ENCODE data around the gene GRIFIN. TPM values are rescaled to one million over a fixed set of nuclear protein-coding genes. Genes with fewer than 3 reads are reported as not detected.

The GRIFIN gene
- total and polyA plus RNA-seq, 7 experiments from 2014 or later: not detected

- ATAC-seq (peak; percentile 64), DNase-seq (peak in 8 of 9 donors; percentile 50 to 73 (median 68))
- Histone ChIP-seq H3K27ac (ENCODE audit: low read depth, low read length) (peak overlapping the region; percentile 87), H3K27me3 (ENCODE audit: control insufficient read depth in 2 of 2, insufficient read depth in 2 of 2, low read length in 2 of 2) (no peaks in the 10 kb centered on the region), H3K9me3 (ENCODE audit: control insufficient read depth in 2 of 3, low read length in 3 of 3) (no peaks in the 10 kb centered on the region), H3K36me3 (ENCODE audit: control insufficient read depth in 2 of 3, insufficient read depth in 3 of 3, low read length in 3 of 3) (no peaks in the 10 kb centered on the region), H3K4me3 (ENCODE audit: low read length) (peak overlapping the region; percentile 63), H3K4me1 (ENCODE audit: control insufficient read depth in 2 of 2, insufficient read depth in 2 of 2, low read length in 2 of 2) (peaks cover 58 to 66% of the 10 kb centered on the region in 2 donors)
- intact Hi-C loops (cut with micrococcal nuclease): loop anchor here (1.0 kb wide), 2 partner anchors 8 to 120 kb away; partner anchors contain the start of genes LFNG (in 2 of the 2) and TTYH3 (in 1 of the 2)
- CTCF ChIA-PET: interaction anchor here (0.6 to 1.6 kb wide), 4 partner anchors 10 to 102 kb away, joined by 3 to 5 read pairs (median 3); no protein-coding TSS in a partner anchor
- peak overlapping the region in 9 of 10 donors; percentile 73 to 86 (median 84) for H3K4me3 Mint-ChIP-seq
- POLR2A ChIA-PET: interaction anchor here (0.7 to 9.2 kb wide), 11 partner anchors 9 to 199 kb away, joined by 3 to 401 read pairs (median 4); partner anchors contain the start of genes BRAT1, EIF3B, IQCE and LFNG
- no peaks in the 10 kb centered on the region for H3K36me3 Mint-ChIP-seq
- peaks cover 36 to 63% (median 47%) of the 10 kb centered on the region in 7 donors for H3K4me1 Mint-ChIP-seq
- H3K27ac Mint-ChIP-seq: peak overlapping the region in 7 of 9 donors; percentile 87 to 99 (median 97)
- H3K9me3 Mint-ChIP-seq: peaks cover 0 to 1% (median 0%) of the 10 kb centered on the region in 11 donors
- H3K27me3 Mint-ChIP-seq: no peaks in the 10 kb centered on the region
Observed at GRCh38 chr7:2510909-2511768, 34.9 kb upstream of the GRIFIN start.

DNA sequence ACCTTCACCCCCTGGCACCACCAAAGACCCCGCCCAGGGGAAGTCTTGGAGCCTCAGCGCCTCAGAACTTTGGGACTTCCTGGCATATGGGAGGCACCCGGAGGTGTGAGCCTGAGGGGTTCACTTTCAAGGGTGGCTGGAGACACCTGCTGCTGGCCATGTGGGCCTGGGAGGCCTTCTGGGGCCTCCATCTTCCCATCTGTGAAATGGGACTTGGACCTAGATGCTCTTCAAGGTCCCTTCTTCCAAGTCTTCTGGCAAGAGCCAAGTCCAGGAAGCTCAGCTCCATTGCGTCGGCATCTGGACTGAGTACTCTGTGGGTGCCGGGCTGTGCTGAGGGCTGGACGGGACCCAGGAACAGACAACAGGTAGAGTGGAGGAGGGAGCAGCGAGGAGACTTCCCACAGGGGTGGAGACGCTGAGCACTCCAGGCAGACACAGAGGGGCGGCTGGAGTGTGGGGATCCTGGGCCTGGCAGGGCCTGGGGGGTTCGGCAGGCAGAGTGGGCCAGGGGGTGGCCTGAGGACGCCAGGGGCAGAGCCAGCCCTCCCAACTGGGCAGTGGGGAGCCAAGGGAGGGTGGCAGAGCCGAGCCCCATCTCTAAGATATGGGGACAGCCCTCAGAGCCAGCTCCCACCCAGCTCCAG, 34.1 kb upstream of the GRIFIN start:
- peak overlapping the region in 9 of 10 donors; percentile 55 to 86 (median 84) for H3K4me3 Mint-ChIP-seq
- peaks cover 36 to 63% (median 47%) of the 10 kb centered on the region in 7 donors for H3K4me1 Mint-ChIP-seq
- POLR2A ChIA-PET: interaction anchor here (0.7 to 9.2 kb wide), 7 partner anchors 12 to 200 kb away, joined by 3 to 401 read pairs (median 5); partner anchors contain the start of genes BRAT1, EIF3B, LFNG and TTYH3
- no peaks in the 10 kb centered on the region for H3K27me3 Mint-ChIP-seq
- no peaks in the 10 kb centered on the region for H3K36me3 Mint-ChIP-seq
- H3K36me3 ChIP-seq (ENCODE audit: control insufficient read depth in 2 of 3, insufficient read depth in 3 of 3, low read length in 3 of 3): no peaks in the 10 kb centered on the region
- DNase-seq (no peak), ATAC-seq (no peak)
- H3K4me3 ChIP-seq (ENCODE audit: low read length): peak overlapping the region; percentile 63
- H3K4me1 ChIP-seq (ENCODE audit: control insufficient read depth in 2 of 2, insufficient read depth in 2 of 2, low read length in 2 of 2): peaks cover 58 to 66% of the 10 kb centered on the region in 2 donors
- peak overlapping the region; percentile 87 for H3K27ac ChIP-seq (ENCODE audit: low read depth, low read length)
- no peaks in the 10 kb centered on the region for H3K9me3 ChIP-seq (ENCODE audit: control insufficient read depth in 2 of 3, low read length in 3 of 3)
- CTCF ChIA-PET: interaction anchor here (0.8 to 1.6 kb wide), 3 partner anchors 11 to 32 kb away, joined by 3 to 5 read pairs (median 4); no protein-coding TSS in a partner anchor
- H3K27ac Mint-ChIP-seq: peak overlapping the region in 7 of 9 donors; percentile 78 to 99 (median 97)
- peaks cover 0 to 1% (median 0%) of the 10 kb centered on the region in 11 donors for H3K9me3 Mint-ChIP-seq
- no peaks in the 10 kb centered on the region for H3K27me3 ChIP-seq (ENCODE audit: control insufficient read depth in 2 of 2, insufficient read depth in 2 of 2, low read length in 2 of 2)
- intact Hi-C loops (cut with micrococcal nuclease): no loop called here

GRCh38 chr7:2509298-2509906, 33.2 kb upstream of the GRIFIN start:
- Mint-ChIP-seq H3K9me3 (peaks cover 0 to 1% (median 0%) of the 10 kb centered on the region in 11 donors), H3K27ac (peak overlapping the region in 7 of 9 donors; percentile 86 to 99 (median 97)), H3K27me3 (no peaks in the 10 kb centered on the region), H3K36me3 (no peaks in the 10 kb centered on the region), H3K4me1 (peaks cover 36 to 63% (median 47%) of the 10 kb centered on the region in 7 donors), H3K4me3 (peak overlapping the region in 9 of 10 donors; percentile 69 to 88 (median 84))
- DNase-seq (no peak), ATAC-seq (no peak)
- Histone ChIP-seq H3K27ac (ENCODE audit: low read depth, low read length) (peak overlapping the region; percentile 87), H3K27me3 (ENCODE audit: control insufficient read depth in 2 of 2, insufficient read depth in 2 of 2, low read length in 2 of 2) (no peaks in the 10 kb centered on the region), H3K4me3 (ENCODE audit: low read length) (peak overlapping the region; percentile 61), H3K4me1 (ENCODE audit: control insufficient read depth in 2 of 2, insufficient read depth in 2 of 2, low read length in 2 of 2) (peaks cover 58 to 66% of the 10 kb centered on the region in 2 donors), H3K36me3 (ENCODE audit: control insufficient read depth in 2 of 3, insufficient read depth in 3 of 3, low read length in 3 of 3) (no peaks in the 10 kb centered on the region), H3K9me3 (ENCODE audit: control insufficient read depth in 2 of 3, low read length in 3 of 3) (no peaks in the 10 kb centered on the region)
- intact Hi-C loops (cut with micrococcal nuclease): loop anchor here (1.0 to 5.0 kb wide), 4 partner anchors 13 to 107 kb away; partner anchors contain the start of genes BRAT1 (in 1 of the 2) and CHST12 (in 1 of the 2)
- ChIA-PET POLR2A (interaction anchor here (1.0 to 9.2 kb wide), 10 partner anchors 11 to 201 kb away, joined by 3 to 401 read pairs (median 4); partner anchors contain the start of genes BRAT1, EIF3B and LFNG), CTCF (interaction anchor here (0.8 to 1.1 kb wide), 2 partner anchors 14 to 19 kb away, joined by 3 to 4 read pairs; no protein-coding TSS in a partner anchor)

DNA sequence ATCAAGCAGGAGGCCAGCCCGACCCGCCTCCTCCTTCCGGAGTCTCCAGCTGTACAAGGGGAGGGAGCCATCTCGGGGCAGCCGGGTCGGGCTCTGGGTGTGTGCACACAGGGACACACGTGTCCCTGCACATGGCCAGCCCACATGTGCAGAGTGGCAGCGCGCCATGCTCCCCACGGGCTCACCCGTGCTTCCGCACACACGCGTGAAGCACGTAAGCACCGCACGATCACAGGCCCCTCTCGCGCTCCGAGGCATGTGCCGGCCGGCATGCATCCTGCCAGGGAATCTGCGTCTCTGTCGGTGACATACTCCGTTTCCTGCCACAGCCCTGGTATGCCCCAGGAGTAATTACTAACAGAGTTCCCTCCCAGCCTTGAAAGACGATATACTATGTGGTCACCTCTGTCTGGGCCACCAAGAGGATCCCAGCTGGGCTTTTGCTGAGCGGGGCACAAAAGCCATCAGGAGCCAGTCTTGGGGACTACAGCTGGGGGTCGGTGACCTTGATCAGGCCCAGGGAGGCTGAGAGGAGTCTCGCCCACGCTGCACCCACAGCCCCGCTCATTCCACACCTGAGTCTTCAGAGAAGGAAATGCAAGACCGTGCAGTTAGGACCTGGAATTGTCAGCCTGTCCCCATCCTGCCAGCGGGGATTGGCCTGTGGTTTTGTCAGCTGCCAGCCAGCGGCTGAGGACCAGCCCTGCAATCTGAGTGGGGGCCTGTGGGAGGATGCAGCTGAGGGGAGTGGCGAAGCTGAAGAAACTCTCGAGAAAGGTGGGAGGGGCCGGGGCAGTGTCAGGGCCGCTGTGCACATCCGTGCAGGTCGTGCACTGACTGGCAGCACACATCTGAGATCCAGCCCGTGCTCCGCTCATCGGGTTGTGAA, 32.4 kb upstream of the GRIFIN start:
- DNase-seq: peak; percentile 61 to 94 (median 93)
- Mint-ChIP-seq H3K27ac (peak overlapping the region in 7 of 9 donors; percentile 86 to 99 (median 97)), H3K36me3 (no peaks in the 10 kb centered on the region), H3K27me3 (no peaks in the 10 kb centered on the region), H3K9me3 (peaks cover 0 to 1% (median 0%) of the 10 kb centered on the region in 11 donors), H3K4me1 (peaks cover 36 to 69% (median 50%) of the 10 kb centered on the region in 7 donors), H3K4me3 (peak overlapping the region in 9 of 10 donors; percentile 69 to 88 (median 84))
- H3K27ac ChIP-seq (ENCODE audit: low read depth, low read length): peak overlapping the region; percentile 87
- H3K4me3 ChIP-seq (ENCODE audit: low read length): peak overlapping the region; percentile 61
- no peaks in the 10 kb centered on the region for H3K27me3 ChIP-seq (ENCODE audit: control insufficient read depth in 2 of 2, insufficient read depth in 2 of 2, low read length in 2 of 2)
- peak; percentile 76 for ATAC-seq
- H3K9me3 ChIP-seq (ENCODE audit: control insufficient read depth in 2 of 3, low read length in 3 of 3): no peaks in the 10 kb centered on the region
- intact Hi-C loops (cut with micrococcal nuclease): loop anchor here (1.0 to 5.0 kb wide), 6 partner anchors 14 to 106 kb away; partner anchors contain the start of genes BRAT1 (in 1 of the 2) and CHST12 (in 1 of the 2)
- H3K36me3 ChIP-seq (ENCODE audit: control insufficient read depth in 2 of 3, insufficient read depth in 3 of 3, low read length in 3 of 3): no peaks in the 10 kb centered on the region
- peaks cover 58 to 61% of the 10 kb centered on the region in 2 donors for H3K4me1 ChIP-seq (ENCODE audit: control insufficient read depth in 2 of 2, insufficient read depth in 2 of 2, low read length in 2 of 2)
- POLR2A ChIA-PET: interaction anchor here (0.6 to 9.2 kb wide), 10 partner anchors 10 to 202 kb away, joined by 3 to 401 read pairs (median 4); partner anchors contain the start of genes BRAT1, LFNG and TTYH3
- CTCF ChIA-PET: interaction anchor here (0.6 to 0.8 kb wide), 2 partner anchors 15 to 23 kb away, joined by 3 read pairs; no protein-coding TSS in a partner anchor

DNA sequence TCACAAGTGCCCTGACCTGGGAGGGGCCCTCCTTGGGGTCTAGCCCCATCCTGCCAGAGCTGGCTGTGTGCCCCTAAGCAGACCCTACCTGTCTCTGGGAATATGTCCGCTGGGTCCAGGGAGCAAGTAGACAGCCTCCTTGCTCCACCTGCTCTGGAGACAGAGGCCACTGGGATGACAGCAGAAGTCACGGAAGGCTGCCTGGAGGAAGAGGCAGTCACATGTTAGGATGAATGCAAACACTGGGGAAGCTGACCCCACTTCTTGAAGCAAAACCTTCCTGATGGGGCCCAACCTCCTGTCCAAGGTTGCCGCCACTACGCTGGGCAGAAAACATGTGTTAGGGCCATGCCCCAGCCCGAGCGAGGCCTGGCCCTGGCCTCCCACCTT, 31.7 kb upstream of the GRIFIN start:
- no peak for DNase-seq
- ChIA-PET POLR2A (interaction anchor here (0.6 to 9.2 kb wide), 7 partner anchors 9 to 202 kb away, joined by 3 to 401 read pairs (median 4); partner anchors contain the start of genes LFNG and TTYH3), CTCF (interaction anchor here (0.6 to 0.9 kb wide), 2 partner anchors 9 to 22 kb away, joined by 3 read pairs; no protein-coding TSS in a partner anchor)
- peak overlapping the region in 8 of 10 donors; percentile 69 to 85 (median 84) for H3K4me3 Mint-ChIP-seq
- H3K27ac ChIP-seq (ENCODE audit: low read depth, low read length): peak overlapping the region; percentile 87
- intact Hi-C loops (cut with micrococcal nuclease): loop anchor here (1.0 to 5.0 kb wide), 4 partner anchors 15 to 106 kb away; partner anchors contain the start of gene CHST12 (in 1 of the 2)
- peaks cover 30 to 64% (median 45%) of the 10 kb centered on the region in 7 donors for H3K4me1 Mint-ChIP-seq
- H3K9me3 ChIP-seq (ENCODE audit: control insufficient read depth in 2 of 3, low read length in 3 of 3): no peaks in the 10 kb centered on the region
- H3K27ac Mint-ChIP-seq: peak overlapping the region in 7 of 9 donors; percentile 86 to 99 (median 97)
- H3K36me3 Mint-ChIP-seq: no peaks in the 10 kb centered on the region
- no peaks in the 10 kb centered on the region for H3K27me3 Mint-ChIP-seq
- no peak for ATAC-seq
- no peaks in the 10 kb centered on the region for H3K9me3 Mint-ChIP-seq
- H3K36me3 ChIP-seq (ENCODE audit: control insufficient read depth in 2 of 3, insufficient read depth in 3 of 3, low read length in 3 of 3): no peaks in the 10 kb centered on the region
- no peaks in the 10 kb centered on the region for H3K27me3 ChIP-seq (ENCODE audit: control insufficient read depth in 2 of 2, insufficient read depth in 2 of 2, low read length in 2 of 2)
- H3K4me3 ChIP-seq (ENCODE audit: low read length): peak overlapping the region; percentile 61
- peaks cover 54% of the 10 kb centered on the region in 2 donors for H3K4me1 ChIP-seq (ENCODE audit: control insufficient read depth in 2 of 2, insufficient read depth in 2 of 2, low read length in 2 of 2)
